Spleen (tissue), 11 donors: ENCODE measurements around the gene MYL4. TPM values are rescaled to one million over a fixed set of nuclear protein-coding genes. Genes with fewer than 3 reads are reported as not detected.
"Not testable (repeated sequence)": the region's sequence is repeated elsewhere in the genome, so short reads cannot be mapped to it uniquely, and the experiment has no call there.

Experiments
- DNase-seq: peaks from one replicate; pipeline ENCODE4 v3.0.0-alpha.2; 2020
- H3K27ac ChIP-seq, 8 donors: fragments of 200-600 bp; sonication (generic) in 7 of 8; 1 replicate in 4 of 8; 2 replicates in 4 of 8; pipeline versions ENCODE4 v1.5.0 to v1.8.0; 2016 to 2021; ENCODE audit warnings: inconsistent platforms in 4 of 8, mild to moderate bottlenecking in 4 of 8, moderate library complexity in 1 of 8
- H3K27me3 ChIP-seq, 7 donors: fragments of 200-600 bp; sonication (generic) in 6 of 7; replicated peaks in 1 of 7; 1 replicate in 4 of 7; 2 replicates in 3 of 7; pipeline versions ENCODE4 v1.5.0 to v1.8.0; 2016 to 2021; ENCODE audit warnings: inconsistent platforms in 3 of 7, mild to moderate bottlenecking in 1 of 7
- H3K36me3 ChIP-seq, 6 donors: fragments of 200-600 bp; sonication (generic) in 5 of 6; 1 replicate in 4 of 6; 2 replicates in 2 of 6; pipeline versions ENCODE4 v1.5.0 to v1.8.0; 2016 to 2021; ENCODE audit warnings: inconsistent platforms in 2 of 6
- H3K4me1 ChIP-seq, 6 donors: fragments of 200-600 bp; sonication (generic) in 5 of 6; 1 replicate in 3 of 6; 2 replicates in 3 of 6; pipeline versions ENCODE4 v1.5.0 to v1.8.0; 2016 to 2021; ENCODE audit warnings: inconsistent platforms in 3 of 6
- H3K4me3 ChIP-seq, 8 donors: fragments of 200-600 bp; sonication (generic) in 7 of 8; 1 replicate in 4 of 8; 2 replicates in 4 of 8; pipeline versions ENCODE4 v1.5.0 to v1.8.0; 2016 to 2021; ENCODE audit warnings: inconsistent platforms in 4 of 8, mild to moderate bottlenecking in 4 of 8, moderate library complexity in 2 of 8
- H3K9me3 ChIP-seq, 8 donors: fragments of 200-600 bp; sonication (generic) in 7 of 8; 1 replicate in 4 of 8; 2 replicates in 4 of 8; pipeline versions ENCODE4 v1.5.0 to v1.8.0; 2016 to 2021; ENCODE audit warnings: inconsistent platforms in 4 of 8
- POLR2A ChIP-seq, 3 donors: fragments of 450-650 bp; IDR thresholded peaks; one replicate each; pipeline ENCODE4 v1.5.1; 2017; ENCODE audit warnings: antibody characterized with exemption in 3 of 3, mild to moderate bottlenecking in 1 of 3
- POLR2AphosphoS5 ChIP-seq, 3 donors: sonication (generic); formaldehyde crosslinking; IDR thresholded peaks; one replicate each; pipeline ENCODE4 v1.5.1; 2017; ENCODE audit warnings: antibody characterized with exemption in 3 of 3
- WGBS, 5 donors: extraction: QIAGEN DNeasy Blood & Tissue Kit in 3 of 5; methylation state at CpG; one replicate each; pipeline versions ENCODE4 v1.1.5 to v1.1.7; 2013 to 2018; 5-methylcytosine and 5-hydroxymethylcytosine counted together
- intact Hi-C: fragments of 100-400 bp; cut with DNase I; formaldehyde crosslinking; loops from one replicate; pipeline ENCODE4 v1.15.0; 2023; ENCODE audit warnings: low total_unique reads
- polyA plus RNA-seq, 3 donors: library from polyadenylated mRNA; stranded (reverse); fragments of 200-250 nt; gene quantifications; one replicate each; pipeline ENCODE4 v1.2.1, GENCODE V29; 2013
- total RNA-seq, 7 donors: library from RNA; depleted of rRNA in 3 of 7; stranded (reverse); fragments of >200 nt in 3 of 7; fragmentation: NEBNext Ultra II Directional in 4 of 7; extraction: Animal tissue kit (Norgen Biotek cat#: 25700) in 4 of 7; gene quantifications; one replicate each; pipeline versions ENCODE4 v1.1.0 to v1.2.1, GENCODE V29; 2016 to 2021
- TF ChIP-seq, protein P1 (sequence below), 11 experiments: fragments of 200-600 bp in 7 of 11; fragments of 450-650 bp in 4 of 11; sonication (generic) in 4 of 11; IDR thresholded peaks in 8 of 11; conservative IDR thresholded peaks in 3 of 11; 1 replicate in 7 of 11; 2 replicates in 4 of 11; pipeline versions ENCODE4 v1.4.0 to v1.8.0; 2016 to 2021; ENCODE audit warnings: antibody characterized with exemption in 11 of 11, inconsistent platforms in 4 of 11, mild to moderate bottlenecking in 1 of 11
- donor health status: healthy with polysubstance abuse.
- donor health status: DM: no; HTN: no; CAD: no; lungs with moderate emphysema.
- donor health status: DM: no; HTN: no; CAD: no.
- donor health status: Bipolar disorder and iron deficiency.
- donor health status: healthy.
- donor health status: DM: no; HTN: no; CAD: no.
- donor health status: DM: yes; HTN: yes; CAD: no.

MYL4 gene
- total and polyA plus RNA-seq, 10 donors = 0.39 to 8.3 (median 2.6) TPM

GRCh38 chr17:47222047-47222446 lies 12.9 kb downstream of the MYL4 start:
- 93 to 98% (median 98%) methylated on average over 4 of the region's 4 CpGs for WGBS, 5 donors
- Histone ChIP-seq H3K4me3 (no peak overlapping the region), H3K27ac (no peak overlapping the region), H3K4me1 (peaks cover 32 to 89% (median 64%) of the 10 kb centered on the region in 6 donors), H3K36me3 (no peaks in the 10 kb centered on the region), H3K27me3 (no peaks in the 10 kb centered on the region), H3K9me3 (peaks cover 0 to 8% (median 6%) of the 10 kb centered on the region in 8 donors)
- DNase-seq = no peak
- TF ChIP-seq, protein P1, sequence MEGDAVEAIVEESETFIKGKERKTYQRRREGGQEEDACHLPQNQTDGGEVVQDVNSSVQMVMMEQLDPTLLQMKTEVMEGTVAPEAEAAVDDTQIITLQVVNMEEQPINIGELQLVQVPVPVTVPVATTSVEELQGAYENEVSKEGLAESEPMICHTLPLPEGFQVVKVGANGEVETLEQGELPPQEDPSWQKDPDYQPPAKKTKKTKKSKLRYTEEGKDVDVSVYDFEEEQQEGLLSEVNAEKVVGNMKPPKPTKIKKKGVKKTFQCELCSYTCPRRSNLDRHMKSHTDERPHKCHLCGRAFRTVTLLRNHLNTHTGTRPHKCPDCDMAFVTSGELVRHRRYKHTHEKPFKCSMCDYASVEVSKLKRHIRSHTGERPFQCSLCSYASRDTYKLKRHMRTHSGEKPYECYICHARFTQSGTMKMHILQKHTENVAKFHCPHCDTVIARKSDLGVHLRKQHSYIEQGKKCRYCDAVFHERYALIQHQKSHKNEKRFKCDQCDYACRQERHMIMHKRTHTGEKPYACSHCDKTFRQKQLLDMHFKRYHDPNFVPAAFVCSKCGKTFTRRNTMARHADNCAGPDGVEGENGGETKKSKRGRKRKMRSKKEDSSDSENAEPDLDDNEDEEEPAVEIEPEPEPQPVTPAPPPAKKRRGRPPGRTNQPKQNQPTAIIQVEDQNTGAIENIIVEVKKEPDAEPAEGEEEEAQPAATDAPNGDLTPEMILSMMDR (IDR thresholded peaks at IDR 0.05 in 8 of 11, conservative IDR thresholded peaks at IDR 0.05 in 3 of 11) = no peak
- TF ChIP-seq POLR2A (IDR thresholded peaks at IDR 0.05) (no peak), POLR2AphosphoS5 (IDR thresholded peaks at IDR 0.05) (no peak)
- intact Hi-C loops = loop anchor here (10.0 kb wide), 1 partner anchor 393 kb away; no protein-coding TSS in a partner anchor

- peak in 2 of 3 donors; percentile 30 to 65 for TF ChIP-seq POLR2AphosphoS5 (IDR thresholded peaks at IDR 0.05)
- TF ChIP-seq, protein P1 (IDR thresholded peaks at IDR 0.05 in 8 of 11, conservative IDR thresholded peaks at IDR 0.05 in 3 of 11) = no peak
- DNase-seq = no peak
- H3K27ac ChIP-seq = peak overlapping the region in 4 of 8 donors; percentile 15 to 83 (median 57)
- intact Hi-C loops = loop anchor here (10.0 kb wide), 1 partner anchor 392 kb away; no protein-coding TSS in a partner anchor
- 74 to 81% (median 80%) methylated on average over 2 to 3 of the region's 3 CpGs for WGBS, 5 donors
- peaks cover 25 to 79% (median 55%) of the 10 kb centered on the region in 6 donors for H3K4me1 ChIP-seq
- H3K4me3 ChIP-seq = no peak overlapping the region
- H3K9me3 ChIP-seq = peaks cover 0 to 8% (median 6%) of the 10 kb centered on the region in 8 donors
- H3K27me3 ChIP-seq = no peaks in the 10 kb centered on the region
- H3K36me3 ChIP-seq = no peaks in the 10 kb centered on the region
Measured at GRCh38 chr17:47223007-47223406, 13.9 kb downstream of the MYL4 start.

GRCh38 chr17:47223460-47223859 lies 14.3 kb downstream of the MYL4 start:
- H3K4me1 ChIP-seq = peaks cover 20 to 75% (median 51%) of the 10 kb centered on the region in 6 donors
- 82 to 92% (median 87%) methylated on average over 5 of the region's 5 CpGs for WGBS, 5 donors
- intact Hi-C loops = loop anchor here (10.0 kb wide), 1 partner anchor 391 kb away; no protein-coding TSS in a partner anchor
- peaks cover 0 to 8% (median 6%) of the 10 kb centered on the region in 8 donors for H3K9me3 ChIP-seq
- TF ChIP-seq, protein P1 (IDR thresholded peaks at IDR 0.05 in 8 of 11, conservative IDR thresholded peaks at IDR 0.05 in 3 of 11) = no peak
- no peak for TF ChIP-seq POLR2AphosphoS5 (IDR thresholded peaks at IDR 0.05)
- no peak for TF ChIP-seq POLR2A (IDR thresholded peaks at IDR 0.05)
- peak overlapping the region in 6 of 8 donors; percentile 9 to 83 (median 49) for H3K27ac ChIP-seq
- no peaks in the 10 kb centered on the region for H3K27me3 ChIP-seq
- DNase-seq = no peak
- no peak overlapping the region for H3K4me3 ChIP-seq
- no peaks in the 10 kb centered on the region for H3K36me3 ChIP-seq

DNA sequence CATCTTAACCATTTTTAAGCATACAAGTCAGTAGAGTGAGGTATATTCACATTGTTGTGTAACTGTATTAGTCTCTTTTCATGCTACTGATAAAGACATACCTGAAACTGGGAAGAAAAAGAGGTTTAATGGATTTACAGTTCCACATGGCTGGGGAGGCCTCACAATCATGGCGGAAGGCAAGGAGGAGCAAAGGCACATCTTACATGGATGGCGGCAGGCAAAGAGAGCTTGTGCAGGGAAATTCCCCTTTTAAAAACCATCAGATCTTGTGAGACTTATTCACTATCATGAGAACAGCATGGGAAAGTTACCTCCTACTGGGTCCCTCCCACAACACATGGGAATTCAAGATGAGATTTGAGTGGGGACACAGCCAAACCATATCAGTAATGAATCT lies 14.9 kb downstream of the MYL4 start:
- H3K27ac ChIP-seq = peak overlapping the region in 7 of 8 donors; percentile 9 to 83 (median 81)
- H3K4me1 ChIP-seq = peaks cover 14 to 69% (median 45%) of the 10 kb centered on the region in 6 donors
- not testable (repeated sequence) for H3K4me3 ChIP-seq, H3K36me3 ChIP-seq, H3K27me3 ChIP-seq, H3K9me3 ChIP-seq, DNase-seq
- 94 to 100% (median 99%) methylated on average over 2 of the region's 2 CpGs for WGBS, 5 donors
- intact Hi-C loops = loop anchor here (10.0 kb wide), 1 partner anchor 391 kb away; no protein-coding TSS in a partner anchor
